Urothelium cell line (cell line): ENCODE measurements around the gene C12orf60.
A peak's percentile ranks its signal among the peaks of the same experiment; 100 is the strongest.
"Not testable (repeated sequence)": the region's sequence is repeated elsewhere in the genome, so short reads cannot be mapped to it uniquely, and the experiment has no call there.

Experiments used
- DNase-seq: peaks from one replicate; pipeline ENCODE4 v3.0.0; 2011; ENCODE audit warnings: low spot score, mixed read lengths
- FAIRE-seq: peaks from 2 replicates; lab custom pipeline; 2011; peaks lifted over from hg19 to GRCh38; lab: Jason Lieb, UNC

Gene C12orf60, protein sequence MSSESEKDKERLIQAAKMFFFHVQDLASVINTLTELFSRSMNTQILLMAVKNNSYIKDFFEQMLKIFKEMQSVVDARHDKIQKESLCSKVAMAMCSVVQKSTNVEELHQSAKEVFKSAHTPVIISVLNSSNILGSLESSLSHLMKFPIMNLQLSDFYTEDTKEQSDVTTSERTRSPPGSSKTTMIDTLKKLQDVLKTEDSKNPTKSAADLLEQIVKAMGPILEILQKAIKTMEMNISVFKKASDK

GRCh38 chr12:14803011-14803829 is at the start of gene C12orf60, which contains the start of gene WBP11:
C12orf60 (plus strand) TSS chr12:14803670; CDS start chr12:14822936, 19,266 bp downstream.
WBP11 (minus strand) TSS chr12:14803478; CDS start chr12:14801383, 2,095 bp downstream.
- peak; percentile 88 for FAIRE-seq
- peak; percentile 97 for DNase-seq

- DNase-seq (peak; percentile 38), FAIRE-seq (no peak)
Observed at GRCh38 chr12:14756334-14757143, 46.9 kb upstream of the C12orf60 start.

- FAIRE-seq, DNase-seq: not testable (repeated sequence)
Observed at GRCh38 chr12:14759711-14760280, 43.7 kb upstream of the C12orf60 start.

- no peak for DNase-seq
- FAIRE-seq, result no peak
Observed at GRCh38 chr12:14765398-14765797, 38.1 kb upstream of the C12orf60 start.

GRCh38 chr12:14766020-14766419 is 37.5 kb upstream of the C12orf60 start:
- not testable (repeated sequence) for FAIRE-seq, DNase-seq

GRCh38 chr12:14766649-14767215 is 36.7 kb upstream of the C12orf60 start:
- no peak for DNase-seq
- no peak for FAIRE-seq

GRCh38 chr12:14767617-14768016 is 35.9 kb upstream of the C12orf60 start:
- no peak for FAIRE-seq
- DNase-seq, result no peak

GRCh38 chr12:14768823-14769405 is 34.6 kb upstream of the C12orf60 start:
- DNase-seq (no peak), FAIRE-seq (no peak)

DNA sequence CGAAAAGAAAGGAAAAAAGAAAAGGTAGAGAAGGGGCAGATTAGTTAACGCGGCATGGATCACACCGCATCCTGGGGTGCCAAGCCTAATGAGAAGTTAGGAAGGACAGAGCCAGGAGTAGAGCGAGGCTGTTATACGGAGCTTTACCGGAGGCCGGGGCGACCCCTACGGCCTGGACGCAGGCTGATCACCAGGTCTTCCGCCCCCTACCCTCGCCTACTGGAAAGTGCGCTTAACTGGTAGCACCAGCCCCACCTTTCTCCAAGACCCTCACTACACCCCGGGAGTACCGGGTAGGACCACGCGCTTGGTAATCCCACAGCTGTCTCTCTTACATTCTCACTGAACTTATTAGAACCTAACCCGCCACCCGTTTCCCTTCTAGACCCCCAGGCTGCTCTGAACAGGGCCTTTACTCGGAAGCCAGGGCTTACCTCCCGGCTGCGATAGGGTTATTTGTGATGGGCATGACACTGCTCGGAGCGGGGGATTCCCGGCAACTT is 34.0 kb upstream of the C12orf60 start:
- no peak for FAIRE-seq
- DNase-seq, result peak; percentile 37

GRCh38 chr12:14769969-14770495 is 33.4 kb upstream of the C12orf60 start:
- FAIRE-seq, result peak; percentile 9
- peak; percentile 80 for DNase-seq

DNA sequence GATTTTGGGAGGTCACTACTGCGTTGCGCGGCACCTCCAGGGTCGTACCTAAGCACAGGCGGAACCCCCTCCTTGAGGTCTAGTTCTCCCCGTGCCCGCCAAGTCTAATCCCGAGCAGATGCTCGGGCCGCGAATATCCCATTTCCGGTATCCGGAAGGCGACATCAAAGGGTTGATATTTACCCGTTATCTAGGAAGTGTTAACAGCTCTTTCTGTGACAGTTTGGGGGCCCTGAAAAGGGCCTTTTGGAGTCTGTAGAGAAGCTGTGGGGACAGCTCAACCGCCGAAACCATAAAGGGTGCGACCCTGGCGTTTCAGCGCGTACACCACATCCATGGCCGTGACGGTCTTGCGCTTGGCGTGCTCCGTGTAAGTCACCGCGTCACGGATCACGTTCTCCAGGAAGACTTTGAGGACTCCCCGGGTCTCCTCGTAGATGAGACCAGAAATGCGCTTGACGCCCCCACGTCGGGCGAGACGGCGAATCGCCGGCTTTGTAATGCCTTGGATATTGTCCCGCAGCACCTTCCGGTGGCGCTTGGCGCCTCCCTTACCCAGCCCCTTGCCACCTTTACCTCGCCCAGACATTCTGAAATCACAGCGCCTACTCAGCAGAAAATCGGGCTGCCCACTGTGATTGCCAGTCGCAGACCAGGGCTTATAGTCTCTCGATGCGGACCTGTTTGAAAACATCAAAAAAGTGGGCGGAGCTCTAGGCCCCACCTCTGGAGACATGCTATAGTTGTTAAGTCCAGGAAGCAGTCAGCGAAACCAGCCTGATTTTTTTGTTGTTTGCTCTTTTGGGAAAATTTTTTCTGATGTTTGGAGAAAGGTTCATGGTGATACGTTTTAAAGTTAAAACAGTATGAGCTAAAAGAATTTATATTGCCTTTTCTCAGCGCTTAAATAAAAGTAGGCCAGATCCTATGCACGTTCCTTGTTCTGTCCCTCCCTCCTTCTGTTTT is 32.7 kb upstream of the C12orf60 start:
- peak; percentile 80 for DNase-seq
- peak; percentile 35 for FAIRE-seq

DNA sequence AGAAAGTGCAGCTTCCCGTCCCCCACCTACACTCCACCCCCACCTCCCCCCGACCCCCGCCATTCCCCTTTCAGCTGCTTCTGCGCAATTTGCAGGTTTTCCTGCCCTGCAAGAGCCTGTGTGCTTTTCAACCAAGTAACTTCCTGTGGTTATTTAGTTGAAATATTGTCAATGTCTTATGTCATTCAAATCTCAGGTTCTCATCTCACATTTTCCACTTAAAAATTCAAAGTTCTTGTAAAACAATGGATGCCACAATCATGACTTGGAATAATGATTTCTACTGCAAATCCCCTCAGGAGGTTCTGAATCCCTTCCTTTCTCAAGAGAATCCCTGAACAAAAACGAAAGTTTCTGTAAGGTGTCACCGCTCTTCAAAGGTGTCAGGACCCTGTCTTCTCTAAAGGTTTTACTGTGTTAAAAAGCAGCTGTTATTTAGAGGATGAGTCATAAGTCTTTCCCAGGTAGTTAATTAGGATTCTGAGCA is 31.8 kb upstream of the C12orf60 start:
- DNase-seq (no peak), FAIRE-seq (no peak)

GRCh38 chr12:14772946-14773345 is 30.5 kb upstream of the C12orf60 start:
- FAIRE-seq, result no peak

GRCh38 chr12:14773685-14774073 is 29.8 kb upstream of the C12orf60 start:
- no peak for FAIRE-seq
- DNase-seq, result no peak

More at GRCh38 chr12:14772946-14773345, 30.5 kb upstream of the C12orf60 start:
- no peak for DNase-seq

DNA sequence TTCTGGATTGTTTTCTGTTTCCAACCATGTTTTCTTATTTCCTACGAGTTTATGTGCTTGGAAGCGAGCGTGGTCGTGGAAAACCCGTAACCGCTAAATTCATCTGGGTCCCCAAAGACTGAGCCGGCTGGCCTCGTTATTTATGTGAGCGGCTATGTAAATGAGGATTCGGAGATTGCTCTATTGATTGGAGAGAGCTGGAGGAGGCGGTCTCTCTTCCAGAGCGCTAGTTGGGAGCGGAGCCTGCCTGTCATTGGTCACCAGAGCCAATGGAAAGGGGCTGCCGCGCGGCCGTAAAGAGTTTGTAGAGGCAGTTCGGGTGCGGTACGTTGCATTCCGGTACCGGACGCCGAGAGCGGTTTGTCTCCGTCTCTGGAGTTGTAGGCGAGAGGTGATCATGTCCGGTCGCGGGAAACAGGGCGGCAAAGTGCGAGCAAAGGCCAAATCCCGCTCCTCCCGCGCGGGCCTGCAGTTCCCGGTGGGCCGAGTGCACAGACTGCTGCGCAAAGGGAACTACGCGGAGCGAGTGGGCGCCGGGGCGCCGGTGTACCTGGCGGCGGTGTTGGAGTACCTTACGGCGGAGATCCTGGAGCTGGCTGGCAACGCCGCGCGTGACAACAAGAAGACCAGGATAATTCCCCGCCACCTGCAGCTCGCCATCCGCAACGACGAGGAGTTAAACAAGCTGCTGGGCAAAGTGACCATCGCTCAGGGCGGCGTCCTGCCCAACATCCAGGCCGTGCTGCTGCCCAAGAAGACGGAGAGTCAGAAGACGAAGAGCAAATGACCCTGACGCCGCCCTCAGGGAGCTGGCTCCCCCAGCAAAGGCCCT is 29.2 kb upstream of the C12orf60 start:
- FAIRE-seq (peak; percentile 23), DNase-seq (peak; percentile 55)

GRCh38 chr12:14774906-14775635 is 28.4 kb upstream of the C12orf60 start:
- DNase-seq, result no peak
- FAIRE-seq, result no peak

- DNase-seq (no peak), FAIRE-seq (no peak)
Observed at GRCh38 chr12:14775636-14775980, 27.9 kb upstream of the C12orf60 start.
